Muscle layer of colon (tissue), 2 donors: Measurements from ENCODE around the gene CNTNAP2.

ENCODE experiments used
- H3K27ac ChIP-seq: one replicate; pipeline ENCODE4 v1.7.0; 2013; ENCODE audit warnings: low read depth, mild to moderate bottlenecking, low read length, moderate library complexity
- H3K27me3 ChIP-seq, 2 donors: one replicate each; pipeline ENCODE4 v1.7.0; 2013; ENCODE audit warnings: low read length in 2 of 2, mild to moderate bottlenecking in 2 of 2; ENCODE audit not compliant: insufficient read depth in 2 of 2, control insufficient read depth in 1 of 2
- H3K36me3 ChIP-seq: one replicate; pipeline ENCODE4 v1.7.0; 2013; ENCODE audit warnings: mild to moderate bottlenecking, low read length; ENCODE audit not compliant: insufficient read depth
- H3K4me1 ChIP-seq: one replicate; pipeline ENCODE4 v1.7.0; 2013; ENCODE audit warnings: mild to moderate bottlenecking, low read length; ENCODE audit not compliant: insufficient read depth
- H3K4me3 ChIP-seq, 2 donors: one replicate each; pipeline ENCODE4 v1.7.0; 2013; ENCODE audit warnings: low read length in 2 of 2, low read depth in 1 of 2, mild to moderate bottlenecking in 1 of 2, moderate library complexity in 1 of 2
- H3K9ac ChIP-seq: one replicate; pipeline ENCODE4 v1.7.0; 2013; ENCODE audit warnings: low read length
- H3K9me3 ChIP-seq: one replicate; pipeline ENCODE4 v1.7.0; 2013; ENCODE audit warnings: mild to moderate bottlenecking, low read length
- donor health status: abdominal sarcoma.
- donor health status: Adenocarcinoma of cecum.

Gene CNTNAP2

GRCh38 chr7:147861058-147861716 is 1744.6 kb downstream of the CNTNAP2 start:
- Histone ChIP-seq H3K27me3 (no peaks in the 10 kb centered on the region), H3K9ac (no peak overlapping the region)

GRCh38 chr7:147861945-147862344 is 1745.3 kb downstream of the CNTNAP2 start:
- Histone ChIP-seq H3K9ac (no peak overlapping the region), H3K36me3 (no peaks in the 10 kb centered on the region), H3K4me3 (no peak overlapping the region), H3K27ac (no peak overlapping the region), H3K4me1 (no peaks in the 10 kb centered on the region), H3K9me3 (no peaks in the 10 kb centered on the region), H3K27me3 (no peaks in the 10 kb centered on the region)

More at GRCh38 chr7:147861058-147861716, 1744.6 kb downstream of the CNTNAP2 start:
- Histone ChIP-seq H3K36me3 (no peaks in the 10 kb centered on the region), H3K9me3 (no peaks in the 10 kb centered on the region), H3K27ac (no peak overlapping the region), H3K4me1 (no peaks in the 10 kb centered on the region), H3K4me3 (no peak overlapping the region)

GRCh38 chr7:147869456-147869855 is 1752.9 kb downstream of the CNTNAP2 start:
- H3K4me3 ChIP-seq: no peak overlapping the region
- H3K4me1 ChIP-seq: no peaks in the 10 kb centered on the region
- H3K27ac ChIP-seq: no peak overlapping the region
- H3K27me3 ChIP-seq: no peaks in the 10 kb centered on the region
- H3K9me3 ChIP-seq: no peaks in the 10 kb centered on the region
- no peak overlapping the region for H3K9ac ChIP-seq
- H3K36me3 ChIP-seq: no peaks in the 10 kb centered on the region

- H3K27me3 ChIP-seq: no peaks in the 10 kb centered on the region
- H3K27ac ChIP-seq: no peak overlapping the region
- no peak overlapping the region for H3K9ac ChIP-seq
- H3K9me3 ChIP-seq: no peaks in the 10 kb centered on the region
- H3K4me1 ChIP-seq: no peaks in the 10 kb centered on the region
- no peak overlapping the region for H3K4me3 ChIP-seq
- no peaks in the 10 kb centered on the region for H3K36me3 ChIP-seq
Observed at GRCh38 chr7:147878912-147879661, 1762.5 kb downstream of the CNTNAP2 start.

- Histone ChIP-seq H3K4me3 (no peak overlapping the region), H3K9me3 (no peaks in the 10 kb centered on the region), H3K36me3 (no peaks in the 10 kb centered on the region), H3K4me1 (no peaks in the 10 kb centered on the region), H3K9ac (no peak overlapping the region), H3K27ac (no peak overlapping the region), H3K27me3 (no peaks in the 10 kb centered on the region)
Observed at GRCh38 chr7:147885869-147886268, 1769.3 kb downstream of the CNTNAP2 start.

GRCh38 chr7:147894271-147894670 is 1777.7 kb downstream of the CNTNAP2 start:
- H3K27ac ChIP-seq: no peak overlapping the region
- no peaks in the 10 kb centered on the region for H3K4me1 ChIP-seq
- H3K36me3 ChIP-seq: no peaks in the 10 kb centered on the region
- H3K4me3 ChIP-seq: no peak overlapping the region
- H3K27me3 ChIP-seq: no peaks in the 10 kb centered on the region
- H3K9me3 ChIP-seq: no peaks in the 10 kb centered on the region
- no peak overlapping the region for H3K9ac ChIP-seq

GRCh38 chr7:147896121-147896520 is 1779.5 kb downstream of the CNTNAP2 start:
- Histone ChIP-seq H3K9me3 (no peaks in the 10 kb centered on the region), H3K27me3 (no peaks in the 10 kb centered on the region), H3K36me3 (no peaks in the 10 kb centered on the region), H3K4me3 (no peak overlapping the region), H3K27ac (no peak overlapping the region), H3K9ac (no peak overlapping the region), H3K4me1 (no peaks in the 10 kb centered on the region)

GRCh38 chr7:147903536-147904218 is 1787.1 kb downstream of the CNTNAP2 start:
- Histone ChIP-seq H3K27ac (no peak overlapping the region), H3K4me1 (no peaks in the 10 kb centered on the region), H3K4me3 (no peak overlapping the region), H3K36me3 (no peaks in the 10 kb centered on the region), H3K9ac (no peak overlapping the region), H3K9me3 (no peaks in the 10 kb centered on the region), H3K27me3 (no peaks in the 10 kb centered on the region)

GRCh38 chr7:147904219-147904576 is 1787.6 kb downstream of the CNTNAP2 start:
- no peaks in the 10 kb centered on the region for H3K9me3 ChIP-seq
- H3K4me3 ChIP-seq: no peak overlapping the region

GRCh38 chr7:147909431-147910148 is 1793.0 kb downstream of the CNTNAP2 start:
- Histone ChIP-seq H3K9ac (no peak overlapping the region), H3K9me3 (no peaks in the 10 kb centered on the region), H3K27me3 (no peaks in the 10 kb centered on the region), H3K4me1 (no peaks in the 10 kb centered on the region), H3K36me3 (no peaks in the 10 kb centered on the region), H3K4me3 (no peak overlapping the region), H3K27ac (no peak overlapping the region)

More at GRCh38 chr7:147904219-147904576, 1787.6 kb downstream of the CNTNAP2 start:
- Histone ChIP-seq H3K27ac (no peak overlapping the region), H3K9ac (no peak overlapping the region), H3K36me3 (no peaks in the 10 kb centered on the region), H3K27me3 (no peaks in the 10 kb centered on the region), H3K4me1 (no peaks in the 10 kb centered on the region)

GRCh38 chr7:147911201-147911601 is 1794.6 kb downstream of the CNTNAP2 start:
- Histone ChIP-seq H3K9ac (no peak overlapping the region), H3K27me3 (no peaks in the 10 kb centered on the region), H3K9me3 (no peaks in the 10 kb centered on the region), H3K4me1 (no peaks in the 10 kb centered on the region), H3K27ac (no peak overlapping the region), H3K36me3 (no peaks in the 10 kb centered on the region), H3K4me3 (no peak overlapping the region)
